ENCODE measurements around the gene ANO9.
"Not testable (repeated sequence)": the region's sequence is repeated elsewhere in the genome, so short reads cannot be mapped to it uniquely, and the experiment has no call there.

The ANO9 gene

DNA sequence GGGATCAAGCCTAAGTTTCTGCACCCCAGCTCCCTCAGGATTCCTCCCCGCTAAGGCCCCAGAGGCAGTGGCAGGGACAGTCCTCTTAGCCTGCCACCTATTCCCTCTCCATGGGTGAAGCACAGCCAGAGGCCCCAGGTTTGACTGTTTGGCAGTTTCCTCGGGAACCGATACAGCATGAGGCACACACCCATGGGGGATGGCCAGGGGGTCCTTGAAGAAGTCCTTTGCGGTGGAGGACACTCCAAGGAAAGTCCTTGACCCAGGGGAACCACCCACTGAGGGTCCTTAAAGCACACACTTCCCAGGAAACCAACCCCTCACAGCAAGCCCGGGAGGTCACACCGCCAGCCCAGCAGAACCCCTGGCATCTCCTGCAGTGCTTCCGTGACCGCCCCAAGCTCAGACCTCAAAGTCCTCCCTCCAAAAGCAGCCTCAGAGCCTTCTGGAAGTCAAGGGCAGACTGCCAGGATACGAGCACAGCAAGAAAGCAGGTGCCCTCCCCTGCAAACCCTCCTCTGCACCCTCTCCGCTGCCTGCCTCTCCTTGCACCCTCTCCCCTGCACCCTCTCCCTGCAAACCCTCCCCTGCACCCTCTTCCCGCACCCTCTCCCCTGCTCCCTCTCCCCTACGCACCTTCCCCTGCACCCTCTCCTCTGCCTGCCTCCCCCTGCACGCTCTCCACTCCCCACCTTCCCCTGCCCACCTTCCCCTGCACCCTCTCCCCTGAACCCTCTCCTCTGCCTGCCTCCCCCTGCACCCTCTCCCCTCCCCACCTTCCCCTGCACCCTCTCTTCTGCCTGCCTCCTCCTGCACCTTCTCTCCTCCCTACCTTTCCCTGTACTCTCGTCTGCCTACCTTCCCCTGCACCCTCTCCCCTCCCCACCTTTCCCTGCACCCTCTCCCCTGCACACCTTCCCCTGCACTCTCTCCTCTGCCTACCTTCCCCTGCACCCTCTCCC, 28.4 kb downstream of the ANO9 start:
- no peak for DNase-seq

DNA sequence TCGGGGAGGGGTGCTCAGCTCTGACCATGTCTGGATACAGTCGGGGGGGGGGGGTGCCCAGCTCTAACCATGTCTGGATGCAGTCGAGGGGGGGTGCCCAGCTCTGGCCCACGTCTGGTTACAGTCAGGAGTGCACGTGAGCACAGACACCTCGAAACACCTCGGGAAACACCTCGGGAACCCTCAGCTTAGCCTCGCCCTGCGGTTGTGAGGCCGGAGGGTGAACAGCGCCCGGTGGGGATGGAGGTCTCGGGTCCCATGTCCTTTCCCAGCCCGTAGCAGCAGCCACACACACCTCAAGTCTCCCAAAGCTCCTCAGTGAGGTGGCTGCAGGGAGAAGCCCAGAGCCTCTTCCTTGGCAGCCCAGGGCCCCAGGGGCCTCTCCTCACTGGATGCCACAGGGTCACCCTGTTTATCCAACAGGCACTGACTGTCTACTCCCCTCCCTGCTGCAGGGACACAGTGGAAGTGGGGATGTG, 29.1 kb downstream of the ANO9 start:
- no peak for DNase-seq

DNA sequence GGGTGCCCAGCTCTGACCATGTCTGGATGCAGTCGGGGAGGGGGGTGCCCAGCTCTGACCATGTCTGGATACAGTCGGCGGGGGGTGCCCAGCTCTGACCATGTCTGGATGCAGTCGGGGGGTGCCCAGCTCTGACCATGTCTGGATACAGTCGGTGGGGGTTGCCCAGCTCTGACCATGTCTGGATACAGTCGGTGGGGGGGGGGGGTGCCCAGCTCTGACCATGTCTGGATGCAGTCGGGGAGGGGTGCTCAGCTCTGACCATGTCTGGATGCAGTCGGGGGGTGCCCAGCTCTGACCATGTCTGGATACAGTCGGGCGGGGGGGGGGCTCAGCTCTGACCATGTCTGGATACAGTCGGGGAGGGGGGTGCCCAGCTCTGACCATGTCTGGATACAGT, 30.3 kb downstream of the ANO9 start:
- not testable (repeated sequence) for DNase-seq

DNA sequence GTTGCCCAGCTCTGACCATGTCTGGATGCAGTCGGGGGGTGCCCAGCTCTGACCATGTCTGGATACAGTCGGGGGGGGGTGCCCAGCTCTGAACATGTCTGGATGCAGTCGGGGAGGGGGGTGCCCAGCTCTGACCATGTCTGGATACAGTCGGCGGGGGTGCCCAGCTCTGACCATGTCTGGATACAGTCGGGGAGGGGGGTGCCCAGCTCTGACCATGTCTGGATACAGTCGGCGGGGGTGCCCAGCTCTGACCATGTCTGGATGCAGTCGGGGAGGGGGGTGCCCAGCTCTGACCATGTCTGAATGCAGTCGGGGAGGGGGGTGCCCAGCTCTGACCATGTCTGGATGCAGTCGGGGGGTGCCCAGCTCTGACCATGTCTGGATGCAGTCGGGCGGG, 31.1 kb downstream of the ANO9 start:
- not testable (repeated sequence) for DNase-seq

DNA sequence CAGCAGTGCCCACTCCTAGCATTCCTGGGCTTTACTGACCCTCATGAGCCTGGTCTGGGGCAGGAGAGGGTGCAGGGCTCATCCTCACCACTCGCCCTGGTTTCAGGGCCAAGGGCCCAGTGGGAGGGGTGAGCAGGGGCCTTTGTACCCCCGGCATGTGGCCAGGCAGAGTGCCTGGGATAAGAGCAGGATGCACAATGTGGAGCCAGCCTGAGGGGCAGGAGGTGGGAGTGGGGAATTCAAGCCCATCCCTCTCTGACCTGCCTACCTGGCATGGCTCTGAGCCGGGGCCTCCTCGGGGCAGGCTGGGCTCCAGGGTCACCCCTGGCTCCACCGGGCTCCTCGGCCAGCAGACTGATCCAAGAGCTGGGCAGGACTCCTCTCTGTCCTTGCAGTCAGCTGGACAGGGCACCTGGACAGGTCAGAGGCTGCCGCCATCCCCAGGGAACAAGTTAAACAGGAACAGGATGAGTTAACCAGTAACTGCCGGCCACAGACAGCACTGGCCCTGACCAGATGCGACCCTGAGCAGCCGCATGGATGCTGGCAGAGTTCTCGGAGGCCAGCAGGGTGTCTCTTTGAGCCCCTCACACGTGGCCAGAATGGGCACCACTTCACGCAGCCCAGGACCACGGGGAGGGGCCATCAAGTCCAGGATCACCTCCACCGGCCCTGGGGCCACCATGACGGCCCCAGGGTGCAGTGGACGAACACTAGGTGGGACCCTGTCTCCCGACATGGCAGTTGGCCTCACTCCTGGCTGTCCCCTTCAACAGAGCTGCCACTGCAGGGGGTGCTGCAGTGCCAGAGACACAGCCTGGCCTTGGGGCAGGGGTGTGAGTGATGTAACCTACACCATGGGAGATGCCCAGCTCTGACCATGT, 32.0 kb downstream of the ANO9 start:
- no peak for DNase-seq

DNA sequence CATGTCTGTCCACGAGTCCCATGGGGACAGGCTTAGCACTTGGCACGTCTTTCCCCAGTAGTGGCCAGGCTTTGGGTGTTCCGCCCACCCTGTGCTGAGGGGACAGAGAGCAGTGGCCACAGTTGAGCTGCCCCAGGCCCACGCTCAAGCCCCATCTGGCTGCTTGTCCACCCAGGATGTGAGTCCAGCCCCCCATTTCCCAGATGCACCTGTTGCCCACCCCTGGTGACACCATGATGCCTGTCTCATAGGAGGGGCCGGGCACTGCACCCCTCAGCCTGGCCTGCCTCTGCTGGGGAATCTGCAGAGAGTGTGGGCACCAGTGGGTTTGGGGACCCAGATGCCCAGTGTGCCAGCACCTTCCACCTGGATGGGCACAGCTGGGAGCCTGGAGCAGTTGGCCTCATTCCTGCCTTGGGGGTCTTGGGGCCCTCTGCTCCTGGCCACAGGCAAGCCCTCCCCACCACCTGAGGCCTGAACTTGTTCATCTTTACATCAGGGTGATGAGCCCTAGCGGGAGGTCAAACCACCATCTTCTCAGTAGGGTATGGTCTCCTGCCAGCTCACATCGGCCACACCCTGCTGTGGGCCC, 32.7 kb downstream of the ANO9 start:
- DNase-seq, result no peak

DNA sequence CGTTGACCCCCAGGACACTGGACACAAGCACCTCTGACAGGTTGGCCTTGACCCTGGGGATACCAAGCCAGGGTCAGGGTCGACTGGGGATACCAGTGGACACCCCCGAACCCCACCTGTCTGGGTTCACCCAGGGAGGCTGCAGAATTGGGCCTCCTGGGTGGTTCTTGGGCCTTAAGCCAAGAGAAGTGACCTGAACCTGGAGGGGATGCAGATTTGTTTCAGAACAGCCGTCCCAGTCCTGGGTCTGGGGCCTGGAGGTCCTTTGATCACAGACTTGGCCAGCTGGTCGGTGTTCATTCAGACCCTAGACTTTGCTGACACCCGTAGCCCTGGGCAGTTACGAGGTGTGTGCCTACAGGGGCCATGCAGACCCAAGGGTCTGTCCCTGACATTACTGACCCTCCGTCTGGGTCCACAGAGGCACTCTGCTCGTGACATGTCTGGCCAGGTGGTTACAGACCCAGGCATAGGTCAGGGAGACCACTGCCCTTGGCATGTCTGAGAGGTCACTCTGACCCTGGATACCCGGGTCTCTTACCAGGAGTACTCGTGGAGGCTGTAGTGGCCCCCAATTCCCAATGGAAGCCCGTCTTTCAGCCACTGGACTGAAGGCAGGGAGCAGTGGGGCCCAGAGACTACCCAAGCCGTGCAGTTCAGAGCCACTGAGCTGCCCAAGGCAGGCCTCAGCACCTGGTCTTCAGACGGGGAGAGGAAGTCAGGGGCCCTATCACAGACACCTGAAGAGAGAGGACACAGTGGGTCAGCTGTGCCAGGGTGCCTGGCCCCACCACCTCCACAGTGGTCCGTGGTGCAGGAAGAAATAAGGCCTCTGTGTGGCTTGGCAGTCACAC, 33.4 kb downstream of the ANO9 start:
- DNase-seq, result no peak

DNA sequence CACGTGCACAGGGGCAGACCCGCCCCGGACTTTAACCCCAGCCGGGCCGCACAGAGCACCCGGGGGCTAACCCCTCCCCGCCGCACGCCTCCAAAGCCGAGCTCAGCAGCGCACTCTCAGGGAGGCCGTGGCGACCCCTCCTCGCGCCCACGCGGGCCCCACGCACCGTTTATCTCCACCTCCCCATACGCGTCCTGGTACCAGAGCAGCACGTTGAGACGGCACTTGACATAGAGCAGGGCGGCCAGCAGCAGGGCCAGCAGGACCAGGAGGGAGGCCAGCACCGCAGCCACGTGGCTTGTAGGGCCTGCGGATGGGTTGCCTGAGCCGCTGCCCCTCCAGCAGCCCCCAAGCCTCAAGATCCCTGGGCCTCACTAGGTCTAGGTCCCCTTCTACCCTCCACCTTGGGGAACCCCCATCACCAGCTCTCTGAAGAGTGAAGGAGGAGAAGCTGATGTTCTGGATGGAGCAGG, 34.1 kb downstream of the ANO9 start:
- no peak for DNase-seq

DNA sequence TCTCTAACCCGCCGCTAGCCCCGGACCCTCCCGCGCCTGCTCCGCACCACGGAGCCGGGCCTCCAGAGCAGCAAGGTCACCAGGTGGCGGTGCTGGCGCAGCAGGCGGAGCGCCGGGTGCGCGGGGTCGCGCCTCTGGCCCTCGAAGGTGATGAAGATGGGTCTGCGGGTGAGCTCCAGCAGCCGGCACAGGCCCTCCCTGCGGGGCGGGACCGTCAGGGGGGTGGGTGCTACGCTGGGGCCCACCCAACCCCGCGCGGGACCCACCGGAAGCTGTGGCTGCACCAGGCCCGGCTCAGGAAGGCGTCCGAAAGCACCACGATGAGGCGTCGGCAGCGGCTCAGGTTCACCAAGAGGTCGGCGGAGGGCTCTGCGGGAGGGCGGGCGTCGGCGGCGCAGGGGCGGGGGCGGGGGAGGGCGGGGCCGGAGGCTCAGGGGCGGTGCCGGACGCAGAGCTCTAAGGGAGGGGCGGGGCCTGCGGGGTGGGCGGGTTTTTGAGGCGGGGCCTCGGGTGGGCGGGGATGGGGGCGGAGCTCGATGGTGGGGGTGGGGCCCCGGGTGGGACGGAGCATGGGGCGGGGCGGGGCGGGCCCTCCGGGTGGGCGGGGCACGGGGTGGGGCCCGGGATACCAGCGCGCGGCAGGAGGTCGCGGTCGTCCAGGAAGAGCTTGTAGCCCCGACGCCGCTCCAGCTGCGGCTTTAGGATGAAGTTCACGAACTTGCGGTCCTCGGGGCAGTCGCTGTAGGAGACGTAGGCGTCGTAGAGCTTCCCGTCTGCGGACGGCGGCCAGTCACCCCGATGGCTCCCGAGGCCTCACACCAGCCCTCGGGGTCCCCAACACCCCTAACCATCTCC, 34.8 kb downstream of the ANO9 start:
- peak; percentile 74 to 87 (median 86) for DNase-seq

DNA sequence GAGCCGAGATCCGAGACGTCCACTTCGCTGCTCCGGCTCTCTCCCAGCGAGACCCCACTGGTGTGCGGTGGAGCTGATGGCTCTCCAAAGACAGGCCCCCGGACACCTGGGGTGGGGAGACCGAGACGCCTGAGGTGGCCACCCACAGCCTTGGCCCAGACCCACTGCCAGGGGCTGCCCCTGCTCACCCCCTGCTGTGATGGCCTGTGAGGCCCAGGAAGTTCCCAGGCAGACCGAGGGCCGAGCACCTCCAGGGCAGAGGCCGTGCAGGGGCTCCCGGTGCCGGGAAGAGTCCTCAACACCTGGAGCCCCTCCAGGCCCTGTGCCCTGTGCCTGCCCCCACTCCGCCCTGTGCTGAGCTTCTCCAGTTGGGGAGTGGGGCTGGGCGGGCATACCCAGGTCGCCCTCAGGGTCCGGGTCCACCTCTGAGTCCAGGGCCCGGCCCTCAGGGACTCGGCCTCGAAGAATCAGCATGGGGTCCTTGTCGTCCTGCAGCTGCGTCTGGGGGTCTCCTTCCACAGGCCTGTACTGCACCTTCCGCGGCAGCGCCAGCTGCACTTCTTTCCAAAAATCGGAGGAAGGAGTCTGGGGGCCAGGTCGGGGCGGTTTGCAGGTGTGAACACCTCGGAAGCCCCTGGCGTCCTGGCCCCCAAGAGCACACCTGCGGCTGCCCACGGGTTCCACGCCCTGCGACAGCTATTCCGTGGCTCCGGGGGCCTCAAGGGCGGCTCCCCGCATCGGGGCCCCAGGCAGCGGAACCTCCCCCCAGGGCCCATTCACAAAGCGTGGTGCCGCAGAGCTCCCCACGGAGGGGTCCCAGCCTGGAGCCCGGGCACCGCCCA, 35.6 kb downstream of the ANO9 start:
- DNase-seq, result no peak

DNA sequence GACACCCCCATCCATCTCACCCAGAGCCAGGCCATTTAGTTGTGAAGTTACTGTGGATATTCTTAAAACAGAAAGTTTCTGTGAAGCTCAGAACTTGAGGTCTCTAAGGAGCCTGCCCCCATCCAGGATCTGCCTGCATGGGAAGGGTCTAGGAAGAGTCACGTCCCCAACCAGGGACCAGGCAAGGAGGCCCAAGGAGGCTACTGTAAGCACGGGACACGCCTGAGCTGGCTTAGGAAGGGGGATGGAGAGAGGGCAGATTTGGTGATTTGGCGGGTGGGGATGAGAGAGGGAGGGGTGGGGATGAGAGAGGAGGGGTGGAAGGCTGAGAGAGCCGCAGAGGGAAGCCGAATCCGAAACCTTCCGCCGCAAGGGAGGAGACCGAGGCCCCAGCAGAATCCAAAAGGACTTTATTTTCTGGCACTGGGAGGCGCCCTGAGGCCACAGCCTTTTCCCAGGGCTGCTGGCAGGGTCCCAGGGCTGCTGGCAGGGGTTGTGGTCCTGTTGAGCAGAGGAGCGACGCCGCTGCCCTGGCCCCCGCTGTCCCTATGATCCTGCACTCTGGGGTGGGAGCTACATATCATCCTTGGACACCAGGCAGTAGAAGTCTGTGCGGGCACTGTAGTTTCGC, 36.4 kb downstream of the ANO9 start:
- DNase-seq, result no peak

DNA sequence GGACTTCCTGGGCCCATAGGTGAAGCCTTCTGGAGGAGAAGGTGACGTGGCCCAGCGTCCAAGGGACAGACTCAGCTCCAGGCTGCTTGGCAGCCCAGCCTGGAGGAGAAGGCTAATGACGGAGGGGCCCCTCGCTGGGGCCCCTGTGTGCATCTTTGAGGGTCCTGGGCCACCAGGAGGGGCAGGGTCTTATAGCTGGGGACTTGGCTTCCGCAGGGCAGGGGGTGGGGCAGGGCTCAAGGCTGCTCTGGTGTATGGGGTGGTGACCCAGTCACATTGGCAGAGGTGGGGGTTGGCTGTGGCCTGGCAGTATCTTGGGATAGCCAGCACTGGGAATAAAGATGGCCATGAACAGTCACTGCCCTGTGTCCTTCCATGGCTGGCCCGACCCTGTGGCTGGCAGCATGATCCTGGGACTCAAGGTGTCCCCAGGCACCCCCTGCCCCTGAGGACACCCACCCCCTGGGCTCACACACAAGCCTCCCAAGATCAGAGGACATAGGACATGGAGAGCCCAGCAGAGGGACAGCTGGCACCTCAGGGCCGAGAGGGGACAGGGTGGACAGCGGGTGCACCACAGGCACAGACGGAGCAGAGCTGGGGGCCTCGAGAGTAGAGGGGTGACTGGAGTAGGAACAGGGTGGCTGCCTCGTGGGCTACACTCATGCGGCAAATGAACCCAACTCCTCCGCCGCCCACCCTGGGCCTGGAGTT, 37.1 kb downstream of the ANO9 start:
- DNase-seq, result no peak

DNA sequence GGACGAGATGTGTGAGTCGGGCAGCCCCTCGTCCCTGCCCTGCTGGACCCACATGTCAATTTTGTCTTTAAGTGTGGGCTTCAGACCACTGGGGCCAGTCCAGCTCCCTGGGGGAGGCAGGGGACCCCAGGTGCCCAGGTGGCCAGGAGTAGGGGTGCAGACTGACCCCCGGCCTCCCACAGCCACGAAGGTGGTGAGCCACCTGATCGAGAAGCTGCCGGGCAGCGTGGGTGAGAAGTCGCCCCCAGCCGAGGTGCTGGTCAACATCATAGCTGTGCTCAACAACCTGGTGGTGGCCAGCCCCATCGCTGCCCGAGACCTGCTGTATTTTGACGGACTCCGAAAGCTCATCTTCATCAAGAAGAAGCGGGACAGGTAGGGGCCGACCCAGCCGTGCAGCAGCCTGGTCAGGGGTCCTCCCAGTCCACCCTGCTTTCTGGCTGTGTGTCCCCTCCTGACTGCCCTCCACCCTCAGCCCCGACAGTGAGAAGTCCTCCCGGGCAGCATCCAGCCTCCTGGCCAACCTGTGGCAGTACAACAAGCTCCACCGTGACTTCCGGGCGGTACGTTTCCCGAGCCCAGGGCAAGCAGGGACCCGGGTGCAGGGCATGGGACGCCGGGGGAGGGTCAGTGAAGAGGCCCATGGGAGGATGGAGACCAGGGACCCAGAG, 37.9 kb downstream of the ANO9 start:
- no peak for DNase-seq

DNA sequence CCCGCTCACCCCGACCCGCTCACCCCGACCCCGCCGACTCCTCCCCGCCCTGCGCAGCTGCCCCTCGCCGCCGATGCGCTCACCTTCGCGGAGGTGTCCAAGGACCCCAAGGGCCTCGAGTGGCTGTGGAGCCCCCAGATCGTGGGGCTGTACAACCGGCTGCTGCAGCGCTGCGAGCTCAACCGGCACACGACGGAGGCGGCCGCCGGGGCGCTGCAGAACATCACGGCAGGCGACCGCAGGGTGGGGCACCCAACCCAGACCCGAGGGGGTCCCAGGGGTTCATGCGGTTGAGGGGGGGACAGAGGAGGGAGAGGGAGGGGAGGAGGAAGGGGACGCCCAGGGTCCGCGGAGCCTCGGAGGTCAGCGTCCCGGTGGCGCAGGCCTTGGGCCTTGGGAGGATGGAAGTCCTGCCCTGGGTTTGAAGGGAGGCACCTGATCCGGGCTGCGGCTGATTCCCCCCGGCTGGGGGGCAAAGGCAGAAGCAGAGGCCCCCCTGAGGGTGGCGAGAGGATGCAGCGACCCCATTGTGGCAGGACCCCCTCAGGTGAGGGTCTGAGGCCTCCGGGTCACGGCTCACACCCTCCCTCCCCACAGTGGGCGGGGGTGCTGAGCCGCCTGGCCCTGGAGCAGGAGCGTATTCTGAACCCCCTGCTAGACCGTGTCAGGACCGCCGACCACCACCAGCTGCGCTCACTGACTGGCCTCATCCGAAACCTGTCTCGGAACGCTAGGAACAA, 38.6 kb downstream of the ANO9 start:
- no peak for DNase-seq

DNA sequence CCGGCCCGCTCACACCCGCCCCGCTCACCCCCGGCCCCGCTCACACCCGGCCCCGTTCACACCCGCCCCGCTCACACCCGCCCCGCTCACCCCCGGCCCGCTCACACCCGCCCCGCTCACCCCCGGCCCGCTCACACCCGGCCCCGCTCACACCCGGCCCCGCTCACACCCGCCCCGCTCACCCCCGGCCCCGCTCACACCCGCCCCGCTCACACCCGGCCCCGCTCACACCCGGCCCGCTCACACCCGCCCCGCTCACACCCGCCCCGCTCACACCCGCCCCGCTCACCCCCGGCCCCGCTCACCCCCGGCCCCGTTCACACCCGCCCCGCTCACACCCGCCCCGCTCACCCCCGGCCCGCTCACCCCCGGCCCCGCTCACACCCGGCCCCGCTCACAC, 40.6 kb downstream of the ANO9 start:
- DNase-seq, result not testable (repeated sequence)

DNA sequence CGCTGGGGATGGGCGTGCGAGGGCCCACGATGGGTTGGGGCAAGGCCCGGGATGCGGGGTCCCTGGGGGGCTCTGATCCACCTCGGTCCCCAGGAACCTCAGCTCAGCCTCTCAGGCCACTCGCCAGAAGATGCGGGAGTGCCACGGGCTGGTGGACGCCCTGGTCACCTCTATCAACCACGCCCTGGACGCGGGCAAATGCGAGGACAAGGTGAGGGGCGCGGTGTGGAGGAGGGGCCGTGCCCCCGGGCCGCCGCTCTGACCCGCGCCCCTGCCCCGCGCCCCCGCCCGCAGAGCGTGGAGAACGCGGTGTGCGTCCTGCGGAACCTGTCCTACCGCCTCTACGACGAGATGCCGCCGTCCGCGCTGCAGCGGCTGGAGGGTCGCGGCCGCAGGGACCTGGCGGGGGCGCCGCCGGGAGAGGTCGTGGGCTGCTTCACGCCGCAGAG, 41.5 kb downstream of the ANO9 start:
- DNase-seq, result no peak

DNA sequence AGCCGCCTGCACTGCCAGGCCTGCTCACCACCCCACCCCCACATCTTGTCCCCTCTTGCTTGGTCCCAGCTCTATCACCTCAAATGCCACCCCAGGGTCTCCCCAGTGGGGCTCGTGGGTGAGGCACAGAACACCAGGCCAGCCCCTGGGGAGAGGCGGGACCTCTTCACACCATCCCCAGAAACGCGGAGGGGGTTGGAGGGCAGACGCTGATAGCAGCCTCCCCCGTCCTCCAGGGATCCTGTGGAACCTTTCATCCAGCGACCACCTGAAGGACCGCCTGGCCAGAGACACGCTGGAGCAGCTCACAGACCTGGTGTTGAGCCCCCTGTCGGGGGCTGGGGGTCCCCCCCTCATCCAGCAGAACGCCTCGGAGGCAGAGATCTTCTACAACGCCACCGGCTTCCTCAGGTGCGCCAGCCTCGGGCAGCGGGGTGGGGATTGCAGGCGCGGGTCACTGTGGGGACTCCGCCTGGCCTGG, 42.0 kb downstream of the ANO9 start:
- DNase-seq, result no peak

Data from activated naive CD4-positive, alpha-beta T cell (primary cell).